Measurements from ENCODE around the gene NLRP4. TPM values are rescaled to one million over a fixed set of nuclear protein-coding genes. Genes with fewer than 3 reads are reported as not detected.

The NLRP4 gene
- total RNA-seq, 1 donor from 2014 or later: not detected

GRCh38 chr19:55930996-55931515 lies 94.7 kb downstream of the NLRP4 start:
- no peak for DNase-seq (ENCODE audit: low read depth)
- no peak overlapping the region for H3K4me3 ChIP-seq (ENCODE audit: low read depth, low read length)
- no peaks in the 10 kb centered on the region for H3K36me3 ChIP-seq (ENCODE audit: control insufficient read depth, insufficient read depth, low read length)
- H3K27me3 ChIP-seq (ENCODE audit: control insufficient read depth, insufficient read depth, low read length): no peaks in the 10 kb centered on the region
- no peak for TF ChIP-seq CTCF (IDR thresholded peaks at IDR 0.05; ENCODE audit: insufficient read depth, low read length, poor library complexity, severe bottlenecking)

Other genes with a start within 250 kb of the NLRP4 start
- gene FIZ1, start 237.0 kb upstream of the NLRP4 start, total RNA-seq: 8.4 and 9.4 TPM in 2 replicates
- 32.7 and 35.0 TPM in 2 replicates for gene ZNF524, start 236.3 kb upstream of the NLRP4 start, total RNA-seq
- gene ZNF865, start 230.9 kb upstream of the NLRP4 start, total RNA-seq: 5.6 and 7.6 TPM in 2 replicates
- 3.6 and 6.3 TPM in 2 replicates for gene ZNF784, start 212.0 kb upstream of the NLRP4 start, total RNA-seq
- gene ZNF580, start 195.5 kb upstream of the NLRP4 start, total RNA-seq: 10.1 and 10.4 TPM in 2 replicates
- gene ZNF581, start 192.9 kb upstream of the NLRP4 start, total RNA-seq: 36.9 and 41.8 TPM in 2 replicates
- 12.0 and 12.2 TPM in 2 replicates for gene CCDC106, start 188.3 kb upstream of the NLRP4 start, total RNA-seq
- 153 and 164 TPM in 2 replicates for gene U2AF2, start 181.5 kb upstream of the NLRP4 start, total RNA-seq
- gene EPN1, start 161.3 kb upstream of the NLRP4 start, total RNA-seq: 155 and 186 TPM in 2 replicates
- not detected in 2 replicates for gene NLRP9, start 98.1 kb upstream of the NLRP4 start, total RNA-seq
- gene RFPL4A, start 77.4 kb upstream of the NLRP4 start, total RNA-seq: not detected in 2 replicates
- gene RFPL4AL1, start 67.4 kb upstream of the NLRP4 start, total RNA-seq: not detected in 2 replicates
- not detected in 2 replicates for gene NLRP11, start 4.5 kb upstream of the NLRP4 start, total RNA-seq
- gene NLRP13, start 95.8 kb downstream of the NLRP4 start, total RNA-seq: not detected in 2 replicates
- not detected in 2 replicates for gene NLRP8, start 111.3 kb downstream of the NLRP4 start, total RNA-seq
- not detected in 2 replicates for gene NLRP5, start 150.2 kb downstream of the NLRP4 start, total RNA-seq

Measured in kidney epithelial cell (primary cell).